Ureter (tissue), 1 donor: ENCODE data around the gene ZSWIM3. TPM values are rescaled to one million over a fixed set of nuclear protein-coding genes. Genes with fewer than 3 reads are reported as not detected.
A peak's percentile ranks its signal among the peaks of the same experiment; 100 is the strongest.

ENCODE experiments used
- DNase-seq: peaks from one replicate; pipeline ENCODE4 v3.0.0-alpha.2; 2020; ENCODE audit warnings: low spot score
- total RNA-seq: library from RNA; stranded (reverse); gene quantifications from one replicate; pipeline ENCODE4 v1.2.4, GENCODE V29; 2023
- donor health status: DM: yes; HTN: yes; CAD: no.

Gene ZSWIM3
- total RNA-seq, 1 donor from 2014 or later, result 4.1 TPM

DNA sequence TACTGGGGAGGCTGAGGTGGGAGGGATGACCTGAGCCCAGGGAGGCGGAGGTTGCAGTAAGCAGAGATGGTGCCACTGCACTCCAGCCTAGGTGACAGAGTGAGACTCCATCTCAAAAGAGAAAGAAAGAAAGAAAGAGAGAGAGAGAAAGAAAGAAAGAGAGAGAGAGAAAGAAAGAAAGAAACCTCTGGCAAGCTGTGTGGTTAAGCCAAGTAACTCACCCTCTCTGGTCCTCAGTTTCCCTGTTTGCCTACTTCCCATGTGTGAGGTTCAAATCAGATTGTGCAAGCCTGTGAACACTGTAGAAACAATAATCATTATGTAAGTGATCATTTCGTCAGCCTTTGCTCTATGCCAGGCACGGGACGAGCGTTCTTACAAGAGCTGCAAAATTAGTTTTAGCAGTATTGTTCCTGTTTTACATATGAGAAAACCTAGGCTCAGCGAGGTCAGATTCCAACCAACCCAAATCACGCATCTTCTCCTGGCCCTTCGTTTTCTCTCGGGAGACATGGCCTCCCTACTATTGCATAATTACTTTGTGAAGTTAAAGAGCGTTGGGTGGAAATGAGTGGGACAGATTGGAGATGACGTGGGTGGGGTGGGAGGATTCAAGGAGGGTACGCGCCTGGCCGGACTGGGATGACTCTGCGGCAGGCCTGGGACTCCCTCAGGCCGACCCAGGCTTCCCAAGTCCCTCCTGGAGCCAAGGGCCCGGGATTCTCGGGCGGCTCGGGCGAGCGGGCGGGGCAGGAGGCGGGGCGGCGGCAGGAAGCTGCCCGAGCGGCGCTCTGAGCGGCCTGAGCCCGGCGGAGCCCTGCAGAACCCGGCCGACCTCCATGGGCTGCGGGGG lies 24.2 kb upstream of the ZSWIM3 start, which contains the start of gene SNX21:
Gene SNX21 (plus strand): TSS at position 770 of the 853 bp plus-strand sequence. CDS start 121 bp downstream, outside the sequence.
- DNase-seq, result peak; percentile 83

DNA sequence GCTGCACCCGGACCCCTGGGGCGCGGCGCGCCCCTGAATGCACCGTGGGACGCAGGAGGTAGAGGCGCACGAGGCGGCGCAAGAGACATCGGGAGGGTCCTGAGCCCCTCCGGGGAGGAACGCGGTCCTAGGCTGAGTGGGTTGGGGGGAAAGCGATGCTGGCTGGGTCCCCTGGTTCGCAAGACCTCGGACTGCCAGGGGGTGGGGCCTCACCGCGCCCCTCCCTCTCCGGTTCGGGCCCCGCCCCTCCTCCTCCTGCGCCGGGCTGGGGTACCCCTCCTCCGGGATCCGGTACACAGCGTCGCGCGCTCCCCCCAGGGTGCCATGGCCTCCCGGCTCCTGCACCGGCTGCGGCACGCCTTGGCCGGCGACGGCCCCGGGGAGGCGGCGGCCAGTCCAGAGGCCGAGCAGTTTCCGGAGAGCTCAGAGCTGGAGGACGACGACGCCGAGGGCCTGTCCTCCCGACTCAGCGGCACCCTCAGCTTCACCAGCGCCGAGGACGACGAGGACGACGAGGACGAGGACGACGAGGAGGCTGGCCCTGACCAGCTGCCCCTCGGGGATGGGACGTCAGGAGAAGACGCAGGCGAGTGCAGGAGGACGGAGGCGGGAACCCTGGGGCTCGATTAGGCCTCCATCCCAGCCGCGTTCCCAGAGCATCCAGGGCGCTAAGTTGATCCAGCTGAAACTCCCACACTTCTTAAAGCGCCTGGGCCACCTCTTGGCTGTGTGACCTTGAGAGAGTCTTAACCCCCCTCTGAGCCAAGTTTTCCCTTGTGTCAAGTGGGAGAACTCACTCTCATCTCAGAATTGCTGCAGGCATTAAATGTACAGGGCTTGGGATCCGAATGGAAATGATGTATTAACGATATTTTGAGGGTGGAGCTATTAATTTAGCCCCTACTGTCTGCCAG lies 23.3 kb upstream of the ZSWIM3 start:
- peak; percentile 76 for DNase-seq

DNA sequence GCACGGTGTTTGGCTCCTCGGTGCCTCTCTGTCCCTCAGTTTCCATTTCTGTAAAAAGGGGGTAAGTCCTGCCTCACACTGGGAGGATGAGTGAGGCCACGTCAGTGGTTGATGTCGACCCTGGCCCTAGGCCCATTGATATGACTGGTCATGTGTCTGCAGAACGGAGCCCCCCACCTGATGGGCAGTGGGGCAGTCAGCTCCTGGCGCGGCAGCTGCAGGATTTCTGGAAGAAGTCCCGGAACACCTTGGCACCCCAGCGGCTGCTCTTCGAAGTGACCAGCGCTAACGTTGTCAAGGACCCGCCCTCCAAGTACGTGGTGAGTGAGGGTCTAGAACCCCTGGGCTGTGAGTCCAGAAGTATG lies 22.6 kb upstream of the ZSWIM3 start:
- DNase-seq, result no peak

DNA sequence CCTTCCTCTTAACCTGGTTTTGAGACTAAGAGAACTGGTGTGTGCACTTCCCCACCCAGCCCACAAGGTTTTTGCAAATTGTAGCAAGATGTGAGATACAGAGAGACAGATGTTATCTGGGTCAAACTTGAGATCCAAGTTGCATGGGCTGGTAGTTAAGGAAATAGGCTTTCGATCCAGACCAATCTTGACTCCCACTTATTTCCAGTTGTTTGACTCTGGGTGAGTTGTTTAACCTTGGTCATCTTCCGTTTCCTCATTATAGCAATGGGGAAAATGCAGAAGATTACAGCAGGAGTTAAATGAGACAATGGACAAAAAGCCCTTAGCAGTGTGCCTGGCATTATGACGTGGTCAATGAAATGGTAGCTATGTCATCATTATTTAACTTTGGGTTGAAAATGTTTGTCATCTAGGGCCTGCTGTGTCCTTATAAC lies 22.1 kb upstream of the ZSWIM3 start:
- no peak for DNase-seq

DNA sequence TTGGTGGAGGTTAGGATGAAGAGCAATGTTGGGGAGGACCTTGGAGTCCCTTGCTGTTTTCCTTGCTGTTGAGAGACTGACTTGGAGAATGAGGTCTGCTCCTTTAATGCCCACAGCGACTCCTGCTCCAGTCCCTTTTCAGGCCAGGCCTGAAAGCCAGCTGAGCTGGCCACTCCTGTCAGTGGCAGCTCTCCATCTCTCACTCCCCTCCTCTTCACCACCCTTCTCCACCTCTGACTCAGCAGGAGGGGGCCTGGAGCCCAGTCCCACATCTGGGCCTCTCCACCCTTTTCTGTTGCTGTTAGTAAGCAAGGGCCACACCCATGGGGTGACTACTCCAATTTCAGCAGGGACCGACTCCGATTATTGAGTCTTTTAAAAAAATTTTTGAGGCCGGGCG lies 21.6 kb upstream of the ZSWIM3 start:
- DNase-seq, result no peak

DNA sequence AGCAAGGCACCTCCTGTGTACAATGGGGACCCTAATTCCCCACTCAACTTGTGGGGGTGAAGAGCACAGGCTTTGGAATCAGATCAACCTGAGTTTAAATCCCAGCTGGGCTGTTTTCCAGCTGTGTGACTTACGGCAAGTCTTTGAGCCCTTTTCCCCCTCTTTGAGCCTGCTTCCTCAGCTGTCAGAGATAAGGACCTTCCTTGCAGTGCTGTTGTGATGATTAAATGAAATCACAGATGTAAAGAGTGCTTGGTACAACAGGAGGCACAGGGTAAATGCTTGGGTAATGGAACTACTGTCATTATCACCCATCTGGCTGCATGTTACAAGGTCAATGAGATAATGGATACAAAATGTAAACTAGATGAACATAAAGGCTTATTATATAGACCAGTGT lies 20.6 kb upstream of the ZSWIM3 start:
- no peak for DNase-seq

DNA sequence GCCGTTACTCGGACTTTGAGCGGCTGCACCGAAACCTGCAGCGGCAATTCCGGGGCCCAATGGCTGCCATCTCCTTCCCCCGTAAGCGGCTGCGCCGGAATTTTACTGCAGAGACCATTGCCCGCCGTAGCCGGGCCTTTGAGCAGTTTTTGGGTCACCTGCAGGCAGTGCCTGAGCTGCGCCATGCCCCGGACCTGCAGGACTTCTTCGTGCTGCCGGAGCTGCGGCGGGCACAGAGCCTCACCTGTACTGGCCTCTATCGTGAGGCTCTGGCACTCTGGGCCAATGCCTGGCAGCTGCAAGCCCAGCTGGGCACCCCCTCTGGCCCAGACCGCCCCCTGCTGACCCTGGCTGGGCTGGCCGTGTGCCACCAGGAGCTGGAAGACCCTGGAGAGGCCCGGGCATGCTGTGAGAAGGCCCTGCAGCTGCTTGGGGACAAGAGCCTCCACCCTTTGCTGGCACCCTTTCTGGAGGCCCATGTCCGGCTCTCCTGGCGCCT lies 16.7 kb upstream of the ZSWIM3 start:
- DNase-seq, result no peak

DNA sequence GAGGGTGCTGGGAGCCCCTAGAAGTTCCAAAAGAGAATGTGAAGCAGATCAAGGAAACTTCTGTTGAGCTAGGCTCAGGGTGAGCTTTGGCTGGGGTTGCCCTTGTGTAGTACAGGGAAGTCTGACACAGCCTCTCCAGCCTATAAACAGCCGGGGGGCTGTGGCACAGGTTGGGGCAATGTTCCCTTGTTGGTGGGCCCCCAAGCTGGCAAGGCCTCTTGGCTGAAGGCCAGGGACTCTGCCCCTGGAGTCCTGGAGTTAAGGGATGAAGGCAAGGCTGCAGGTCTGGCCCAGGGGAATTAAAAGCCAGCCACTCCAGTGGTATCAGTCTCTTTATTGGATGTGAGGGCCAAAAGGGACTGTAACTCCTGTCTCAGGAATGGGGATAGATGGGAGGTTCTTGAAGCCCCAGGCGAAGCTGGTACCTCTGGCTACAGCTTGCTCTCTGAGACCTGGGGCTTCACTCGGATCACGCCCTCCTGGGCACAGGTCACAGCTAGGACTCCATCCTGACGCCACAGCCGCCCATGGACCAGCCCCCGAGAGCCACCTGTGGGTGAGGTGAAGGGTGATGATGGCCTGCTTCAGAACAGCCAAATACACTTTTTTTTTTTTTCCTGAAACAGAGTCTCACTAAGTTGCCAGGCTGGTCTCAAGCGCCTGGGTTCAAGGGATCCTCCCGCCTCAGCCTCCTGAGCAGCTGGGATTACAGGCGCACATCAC lies 15.8 kb upstream of the ZSWIM3 start:
- no peak for DNase-seq

DNA sequence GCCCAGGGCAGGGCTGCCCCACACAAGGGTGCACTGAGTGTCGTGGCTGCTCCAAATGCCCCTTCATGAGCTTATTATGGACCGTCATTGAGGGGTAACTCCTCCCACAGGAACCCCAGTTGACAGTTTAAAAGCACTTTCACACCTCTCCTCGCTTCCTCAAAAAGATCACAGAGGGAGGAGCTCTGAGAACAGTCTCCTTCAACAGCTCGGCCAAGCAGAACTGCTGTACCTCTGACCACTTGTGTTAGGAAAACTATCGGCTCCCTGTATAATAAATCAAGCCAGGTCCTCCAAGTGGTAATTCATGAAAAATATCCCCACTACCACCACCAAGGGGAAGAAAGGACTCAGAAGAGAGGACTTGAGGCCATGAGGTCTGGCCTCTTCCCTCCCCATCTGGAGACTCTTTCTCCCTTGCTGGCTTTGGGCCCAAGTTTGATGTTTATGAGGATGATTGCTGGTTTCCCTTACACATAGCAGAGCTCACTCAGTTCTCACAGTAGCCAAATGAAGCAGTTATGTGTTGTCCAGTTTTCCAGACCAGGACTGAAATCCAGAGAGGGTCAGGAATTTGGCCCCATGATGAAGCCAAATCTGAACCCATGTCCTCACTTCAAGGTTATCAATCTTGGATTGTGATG lies 15.1 kb upstream of the ZSWIM3 start:
- DNase-seq, result no peak

DNA sequence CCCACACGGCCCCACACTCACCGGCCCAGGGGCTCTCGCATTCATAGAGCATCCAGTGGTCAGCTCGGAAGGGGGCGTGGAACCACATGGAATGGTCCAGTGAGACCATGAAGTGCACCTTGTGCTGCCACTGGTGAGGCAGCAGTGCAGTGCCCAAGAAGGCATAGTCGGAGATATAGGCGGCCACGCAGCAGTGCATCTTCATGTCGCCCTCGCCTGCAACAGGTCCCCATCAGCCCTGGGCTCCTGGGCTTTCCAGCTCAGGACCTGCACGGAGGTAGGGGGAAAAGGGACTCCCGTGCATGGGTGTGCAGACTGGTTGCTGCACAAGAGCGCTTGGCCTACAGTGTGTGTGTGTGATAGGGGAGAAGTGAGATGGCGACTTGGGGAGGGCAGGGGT lies 13.9 kb upstream of the ZSWIM3 start:
- no peak for DNase-seq

DNA sequence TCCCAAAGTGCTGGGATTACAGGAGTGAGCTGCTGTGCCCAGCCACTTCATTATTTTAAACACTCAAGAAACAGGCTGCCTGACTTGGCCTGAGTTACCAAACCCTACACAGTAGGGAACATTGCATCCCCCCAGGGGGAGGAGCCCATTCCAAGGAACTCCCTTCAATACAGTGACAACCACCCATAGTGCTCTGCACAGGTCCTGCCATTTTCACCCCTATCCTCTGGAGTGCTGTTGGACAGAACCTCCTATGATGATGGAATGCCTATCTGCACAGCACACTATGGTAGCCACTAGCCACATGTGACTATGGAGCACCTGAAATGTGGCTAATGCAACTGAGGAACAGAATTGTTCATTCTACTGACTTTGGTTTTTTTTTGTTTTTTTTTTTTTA lies 12.0 kb upstream of the ZSWIM3 start:
- DNase-seq, result no peak

DNA sequence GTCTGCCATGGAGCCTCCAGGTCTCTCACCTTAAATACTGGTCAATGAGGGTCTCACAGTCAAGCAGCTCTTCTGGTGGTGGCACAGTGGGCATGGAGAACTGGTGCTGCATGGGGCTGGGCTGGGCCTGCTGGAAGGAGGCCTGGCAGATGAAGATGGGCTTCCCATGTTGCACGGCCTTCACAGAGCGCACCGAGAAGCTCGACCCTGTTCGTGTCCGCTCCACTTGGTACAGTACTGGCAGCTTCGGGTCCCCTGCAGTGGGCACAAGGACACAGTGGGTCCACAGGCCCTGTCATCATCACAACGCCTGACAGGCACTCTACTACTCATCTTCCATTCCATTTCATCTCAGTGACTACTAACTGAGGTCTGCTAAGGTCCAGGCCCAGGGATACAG lies 9.0 kb upstream of the ZSWIM3 start:
- DNase-seq, result no peak

DNA sequence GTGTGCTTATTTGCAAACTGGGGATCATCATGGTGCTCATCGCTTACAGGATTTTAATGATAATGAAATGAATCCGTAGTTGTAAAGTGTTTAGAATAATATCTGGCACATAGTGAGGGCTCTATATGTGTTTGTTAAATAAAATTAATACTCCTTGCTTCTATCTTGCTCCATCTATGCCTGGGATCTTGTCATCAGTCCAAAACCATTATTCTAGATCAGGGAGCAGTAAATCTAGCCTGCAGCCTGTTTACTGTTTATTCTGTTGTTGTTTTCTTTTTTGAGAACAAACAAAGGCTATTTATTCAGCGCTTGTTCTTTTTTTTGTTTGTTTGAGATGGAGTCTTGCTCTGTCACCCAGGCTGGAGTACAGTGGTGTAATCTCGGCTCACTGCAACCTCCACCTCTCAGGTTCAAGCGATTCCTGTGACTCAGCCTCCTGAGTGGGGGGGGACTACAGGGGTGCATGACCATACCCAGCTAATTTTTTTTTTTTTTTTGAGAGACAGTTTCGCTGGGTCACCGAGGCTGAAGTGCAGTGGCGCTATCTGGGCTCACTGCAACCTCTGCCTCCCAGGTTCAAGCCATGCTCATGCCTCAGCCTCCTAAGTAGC lies 8.3 kb upstream of the ZSWIM3 start:
- DNase-seq, result no peak

DNA sequence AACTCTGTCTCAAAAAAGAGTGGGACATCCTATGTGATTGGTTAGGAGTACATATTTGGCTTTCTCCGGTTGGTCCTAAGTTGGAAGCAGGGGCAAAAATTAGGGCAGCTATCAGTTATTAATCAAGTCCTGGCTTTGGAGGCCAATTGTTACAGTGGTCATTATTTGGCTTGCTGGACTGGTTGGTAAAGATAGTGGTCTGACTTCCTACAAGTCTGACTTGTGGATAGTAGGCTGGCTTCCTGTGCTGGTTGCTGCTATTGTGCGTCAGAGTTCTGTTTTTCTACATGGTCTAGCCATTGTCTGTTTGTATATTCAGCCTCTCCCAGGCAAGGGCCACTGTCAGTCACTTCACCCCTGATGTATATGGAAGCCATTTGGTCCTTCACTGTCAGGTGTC lies 7.2 kb upstream of the ZSWIM3 start:
- DNase-seq, result no peak

DNA sequence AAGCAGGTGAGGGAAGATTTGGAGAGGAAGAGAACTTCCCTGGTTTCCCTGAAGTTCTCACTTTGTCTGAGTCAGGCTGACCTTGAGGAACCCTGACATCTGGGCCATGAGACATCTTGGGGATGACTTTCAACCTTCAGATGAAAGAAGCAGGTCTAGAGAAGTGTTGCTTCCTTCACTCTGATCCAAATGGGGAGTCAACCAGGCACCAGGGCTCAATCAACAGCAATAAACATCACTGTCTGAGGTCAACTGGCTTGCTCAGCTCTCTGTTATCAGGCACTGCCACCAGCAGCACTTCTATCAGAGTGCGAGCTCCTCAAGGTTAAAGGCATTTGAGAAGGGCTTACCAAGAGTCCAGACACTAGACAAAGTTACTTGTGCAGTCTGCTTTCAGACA lies 6.5 kb upstream of the ZSWIM3 start:
- no peak for DNase-seq

DNA sequence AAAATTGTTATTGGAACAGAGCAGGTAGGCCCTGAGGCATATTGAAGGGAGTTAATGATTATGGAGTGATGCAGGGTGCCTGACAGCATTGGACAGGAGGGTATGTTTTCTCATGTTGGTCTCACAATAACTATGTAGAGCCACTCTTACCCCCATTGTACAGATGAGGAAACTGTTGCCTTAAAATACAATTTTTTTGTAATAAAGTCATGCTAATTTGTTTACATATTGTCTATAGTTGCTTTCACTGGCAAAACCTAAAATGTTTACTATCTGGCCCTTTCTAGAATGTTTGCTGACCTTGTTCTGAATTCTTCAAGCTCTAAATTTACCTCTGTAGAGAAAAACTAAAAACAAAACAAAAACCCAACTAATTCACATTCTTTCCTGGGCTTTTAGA lies 5.9 kb upstream of the ZSWIM3 start:
- no peak for DNase-seq

DNA sequence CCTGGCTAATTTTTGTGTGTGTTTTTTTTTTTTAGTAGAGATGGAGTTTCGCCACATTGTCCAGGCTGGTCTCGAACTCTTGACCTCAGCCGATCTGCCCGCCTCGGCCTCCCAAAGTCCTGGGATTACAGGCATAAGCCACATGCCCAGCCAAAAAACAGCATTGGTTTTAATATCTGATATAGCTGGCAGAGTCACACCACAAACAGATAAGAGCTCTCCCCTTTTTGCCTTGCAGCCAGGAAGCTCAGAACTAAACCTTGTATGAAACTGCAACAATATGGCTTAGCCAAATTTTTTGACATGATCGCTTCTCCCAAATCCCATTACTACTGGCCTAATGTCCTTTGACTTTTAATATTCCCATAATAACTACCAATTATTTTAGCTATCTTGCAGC lies 5.1 kb upstream of the ZSWIM3 start:
- no peak for DNase-seq

DNA sequence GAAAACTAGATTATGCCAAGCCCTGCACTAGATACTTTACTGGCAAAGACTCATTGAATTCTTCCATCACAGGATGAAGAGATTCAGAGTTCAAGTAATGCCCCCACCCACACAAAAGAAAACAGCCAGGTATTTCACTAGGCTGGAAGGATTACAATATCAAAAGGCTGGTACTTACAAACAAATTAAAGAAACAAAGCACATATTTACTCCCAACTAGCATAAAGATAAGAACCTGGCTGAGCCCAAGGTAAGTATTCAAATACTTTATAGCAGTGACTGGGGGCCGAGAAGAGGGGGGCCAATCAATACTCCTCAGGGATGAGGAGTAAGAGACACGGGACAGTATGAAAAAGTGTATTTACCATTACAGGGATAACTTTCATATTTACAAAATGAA lies 3.9 kb upstream of the ZSWIM3 start:
- no peak for DNase-seq

DNA sequence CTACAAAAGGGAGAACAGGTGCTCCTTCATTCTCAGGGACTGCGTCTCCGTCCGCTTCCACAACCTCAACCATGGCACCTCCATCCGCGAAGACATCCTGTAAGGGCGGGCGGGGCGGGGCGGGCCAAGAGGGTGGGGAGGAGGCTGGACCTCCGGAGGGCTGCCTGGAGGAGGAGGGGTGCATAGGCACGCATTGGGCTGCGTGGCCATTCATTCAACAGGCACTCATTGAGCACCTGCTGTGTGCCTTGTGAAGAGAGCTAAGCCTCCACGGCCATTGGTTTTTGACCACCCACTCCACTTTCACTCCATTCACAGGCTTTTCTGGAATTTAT lies 435 bp downstream of the ZSWIM3 start:
- no peak for DNase-seq

DNA sequence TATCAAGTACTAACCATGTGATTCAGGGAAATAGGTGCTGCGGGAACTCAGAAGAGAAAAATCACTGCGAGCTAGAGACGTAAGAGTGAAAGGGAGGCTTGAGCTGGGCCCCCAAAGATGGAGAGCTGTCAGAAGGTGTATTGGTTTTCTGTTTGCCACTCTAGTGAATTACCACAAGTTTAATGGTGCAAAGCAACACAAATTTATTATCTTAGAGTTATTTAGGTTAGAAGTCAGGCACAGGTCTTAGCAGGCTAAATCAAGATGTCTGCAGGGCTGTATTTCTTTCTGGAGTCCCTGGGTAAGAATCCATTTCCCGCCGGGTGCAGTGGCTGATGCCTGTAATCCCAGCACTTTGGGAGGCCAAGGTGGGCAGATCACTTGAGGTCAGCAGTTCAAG lies 2.5 kb downstream of the ZSWIM3 start:
- DNase-seq, result no peak

DNA sequence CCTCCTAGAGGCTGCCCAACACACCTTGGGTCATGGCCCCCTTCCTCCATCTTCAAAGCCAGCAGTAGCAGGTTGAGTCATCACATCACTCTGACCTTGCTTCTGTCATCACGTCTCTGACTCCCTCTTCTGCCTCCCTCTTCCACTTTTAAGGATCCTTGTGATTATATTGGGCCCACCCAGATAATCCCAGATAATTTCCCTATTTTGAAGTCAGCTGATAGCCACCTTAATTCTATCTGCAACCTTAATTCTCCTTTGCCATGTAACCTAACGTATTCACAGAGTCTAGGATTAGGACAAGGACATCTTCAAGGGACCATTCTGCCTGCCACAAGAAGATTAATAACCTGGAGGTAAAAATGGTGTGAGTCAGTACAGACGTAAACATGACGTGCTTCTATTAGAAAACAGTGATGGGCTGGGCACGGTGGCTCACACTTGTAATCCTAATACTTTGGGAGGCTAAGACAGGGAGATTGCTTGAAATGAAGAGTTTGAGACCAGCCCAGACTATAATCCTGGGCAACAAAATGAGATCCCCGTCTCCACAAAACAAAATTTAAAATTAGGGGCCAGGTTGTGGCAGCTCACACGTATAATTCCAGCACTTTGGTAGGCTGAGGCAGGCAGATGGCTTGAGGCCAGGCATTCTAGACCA lies 3.3 kb downstream of the ZSWIM3 start:
- DNase-seq, result no peak
